MCF 10A (cell line): Measurements from ENCODE around the gene ZNF18. TPM values are rescaled to one million over a fixed set of nuclear protein-coding genes. Genes with fewer than 3 reads are reported as not detected.
"Not testable (repeated sequence)": the region's sequence is repeated elsewhere in the genome, so short reads cannot be mapped to it uniquely, and the experiment has no call there.

Source experiments
- BruUV-seq: library from RNA; stranded (reverse); fragments of 400-500 nt; replicated peaks from 2 replicates; lab custom pipeline; 2021; lab: Mats Ljungman, UMichigan
- CTCF ChIA-PET: fragments of 300-600 bp; sonication (Branson Sonifier 250); formaldehyde crosslinking; extraction: SDS; loops from one replicate; lab custom pipeline; 2021; ENCODE audit warnings: antibody characterized with exemption, inconsistent platforms; lab: Yijun Ruan, JAX
- POLR2A ChIA-PET: fragments of 300-600, 350-650 bp; sonication (Branson Sonifier 250); formaldehyde crosslinking; extraction: SDS; loops from one replicate; lab custom pipeline; 2020; ENCODE audit warnings: antibody characterized with exemption, inconsistent platforms; lab: Yijun Ruan, JAX
- DNase-seq: peaks from one replicate; pipeline ENCODE4 v3.0.0-alpha.2; 2018; ENCODE audit not compliant: unreplicated experiment
- H3K27ac Mint-ChIP-seq: one replicate; pipeline ENCODE4 v1.8.0; 2022; ENCODE audit warnings: mild to moderate bottlenecking, low read depth, mixed read lengths; ENCODE audit not compliant: unreplicated experiment
- H3K27me3 Mint-ChIP-seq: one replicate; pipeline ENCODE4 v1.8.0; 2022; ENCODE audit warnings: mixed read lengths; ENCODE audit not compliant: insufficient read depth, unreplicated experiment
- H3K36me3 Mint-ChIP-seq: one replicate; pipeline ENCODE4 v1.8.0; 2022; ENCODE audit warnings: mild to moderate bottlenecking, moderate library complexity, mixed read lengths; ENCODE audit not compliant: insufficient read depth, unreplicated experiment
- H3K4me1 Mint-ChIP-seq: one replicate; pipeline ENCODE4 v1.8.0; 2022; ENCODE audit warnings: mixed read lengths; ENCODE audit not compliant: insufficient read depth, unreplicated experiment
- H3K4me3 Mint-ChIP-seq: one replicate; pipeline ENCODE4 v1.8.0; 2022; ENCODE audit warnings: mild to moderate bottlenecking, moderate library complexity, mixed read lengths; ENCODE audit not compliant: unreplicated experiment
- H3K9me3 Mint-ChIP-seq: one replicate; pipeline ENCODE4 v1.8.0; 2022; ENCODE audit warnings: mixed read lengths; ENCODE audit not compliant: unreplicated experiment
- intact Hi-C: fragments of 100-400 bp; cut with micrococcal nuclease; formaldehyde crosslinking; loops from 2 replicates; pipeline ENCODE4 v1.14.1; 2022
- total RNA-seq: library from RNA; stranded (reverse); gene quantifications from 2 replicates; pipeline ENCODE4 v1.2.3, GENCODE V29; 2022
- TF ChIP-seq, protein P1 (sequence below): fragments of 200-600 bp; IDR thresholded peaks from one replicate; pipeline ENCODE4 v1.8.0; 2022; ENCODE audit warnings: antibody characterized with exemption, mild to moderate bottlenecking; ENCODE audit not compliant: unreplicated experiment

ZNF18 gene
- total RNA-seq, 1 experiment from 2014 or later = 7.3 TPM

DNA sequence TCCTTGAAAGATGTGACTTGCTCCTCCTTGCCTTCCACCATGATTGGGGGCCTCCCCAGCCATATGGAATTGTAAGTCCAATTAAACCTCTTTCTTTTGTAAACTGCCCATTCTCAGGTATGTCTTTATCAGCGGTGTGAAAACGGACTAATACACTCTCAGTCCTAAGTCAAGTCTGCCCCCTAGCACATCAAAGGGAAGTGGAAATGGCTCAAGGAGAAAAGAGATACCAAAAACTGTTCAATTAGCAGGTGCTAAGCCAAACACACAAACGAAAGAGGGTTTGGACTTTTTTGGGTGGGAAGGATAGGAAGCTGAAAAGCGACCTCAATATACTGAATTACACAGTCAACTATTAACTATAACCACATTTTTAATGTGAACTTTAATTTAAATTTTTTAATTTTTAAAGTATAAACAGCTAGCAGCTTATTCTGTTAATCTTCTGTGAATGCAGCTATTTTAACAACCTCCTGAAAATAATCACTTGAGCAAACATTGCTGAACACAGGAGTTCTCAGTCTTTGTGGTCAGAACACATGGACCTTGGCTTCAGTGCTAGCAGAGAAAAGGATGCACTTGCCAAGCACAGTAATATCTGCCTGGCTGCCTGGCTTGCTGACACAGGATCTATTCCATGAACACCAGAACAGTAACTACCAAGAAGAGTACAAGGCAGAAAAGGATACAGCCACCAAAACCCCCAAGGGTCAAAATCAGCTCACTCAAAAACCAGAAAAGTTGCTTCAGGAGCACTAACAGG lies 10.9 kb downstream of the ZNF18 start:
- ChIA-PET CTCF (interaction anchor here (0.6 to 6.9 kb wide), 36 partner anchors 8 to 1376 kb away, joined by 3 to 66 read pairs (median 4); partner anchors contain the start of genes MAP2K4 and ZNF18), POLR2A (interaction anchor here (1.1 to 2.9 kb wide), 4 partner anchors 11 to 50 kb away, joined by 4 to 13 read pairs (median 6); partner anchors contain the start of gene ZNF18)
- H3K4me3 Mint-ChIP-seq = no peak overlapping the region
- intact Hi-C loops = loop anchor here (5.0 to 10.0 kb wide), 5 partner anchors 49 to 1252 kb away; partner anchors contain the start of gene TMEM220
- BruUV-seq = no TSS peak
- TF ChIP-seq, protein P1, sequence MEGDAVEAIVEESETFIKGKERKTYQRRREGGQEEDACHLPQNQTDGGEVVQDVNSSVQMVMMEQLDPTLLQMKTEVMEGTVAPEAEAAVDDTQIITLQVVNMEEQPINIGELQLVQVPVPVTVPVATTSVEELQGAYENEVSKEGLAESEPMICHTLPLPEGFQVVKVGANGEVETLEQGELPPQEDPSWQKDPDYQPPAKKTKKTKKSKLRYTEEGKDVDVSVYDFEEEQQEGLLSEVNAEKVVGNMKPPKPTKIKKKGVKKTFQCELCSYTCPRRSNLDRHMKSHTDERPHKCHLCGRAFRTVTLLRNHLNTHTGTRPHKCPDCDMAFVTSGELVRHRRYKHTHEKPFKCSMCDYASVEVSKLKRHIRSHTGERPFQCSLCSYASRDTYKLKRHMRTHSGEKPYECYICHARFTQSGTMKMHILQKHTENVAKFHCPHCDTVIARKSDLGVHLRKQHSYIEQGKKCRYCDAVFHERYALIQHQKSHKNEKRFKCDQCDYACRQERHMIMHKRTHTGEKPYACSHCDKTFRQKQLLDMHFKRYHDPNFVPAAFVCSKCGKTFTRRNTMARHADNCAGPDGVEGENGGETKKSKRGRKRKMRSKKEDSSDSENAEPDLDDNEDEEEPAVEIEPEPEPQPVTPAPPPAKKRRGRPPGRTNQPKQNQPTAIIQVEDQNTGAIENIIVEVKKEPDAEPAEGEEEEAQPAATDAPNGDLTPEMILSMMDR = no peak
- no peak overlapping the region for H3K27ac Mint-ChIP-seq
- peaks cover 6% of the 10 kb centered on the region for H3K4me1 Mint-ChIP-seq
- H3K36me3 Mint-ChIP-seq = peaks cover 22% of the 10 kb centered on the region
- H3K9me3 Mint-ChIP-seq = no peaks in the 10 kb centered on the region
- no peaks in the 10 kb centered on the region for H3K27me3 Mint-ChIP-seq
- no peak for DNase-seq

DNA sequence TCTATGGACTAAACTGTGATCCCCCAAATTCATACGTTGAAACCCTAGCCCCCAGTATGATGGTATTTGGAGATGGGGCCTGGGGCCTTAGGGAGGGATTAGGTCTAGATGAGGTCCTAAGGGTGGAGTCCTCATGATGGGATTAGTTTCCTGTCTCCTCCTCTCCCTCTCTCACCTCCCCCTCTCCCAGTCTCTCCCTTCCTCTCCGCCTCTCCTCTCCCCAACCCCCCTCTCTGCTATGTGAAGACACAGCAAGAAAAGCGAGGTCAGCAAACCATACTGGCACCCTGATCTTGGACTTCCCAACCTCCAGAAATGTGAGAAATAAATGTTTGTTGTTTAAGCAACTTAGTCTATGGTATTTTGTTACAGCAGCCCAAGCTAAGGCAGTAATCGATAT lies 15.4 kb downstream of the ZNF18 start:
- TF ChIP-seq, protein P1 = no peak
- no TSS peak for BruUV-seq
- DNase-seq = no peak
- Mint-ChIP-seq H3K4me1 (peaks cover 7% of the 10 kb centered on the region), H3K36me3 (peaks cover 23% of the 10 kb centered on the region), H3K9me3 (no peaks in the 10 kb centered on the region), H3K27me3 (no peaks in the 10 kb centered on the region), H3K27ac (peak overlapping the region; percentile 27), H3K4me3 (no peak overlapping the region)
- ChIA-PET POLR2A (interaction anchor here (1.2 to 2.7 kb wide), 3 partner anchors 15 to 41 kb away, joined by 3 to 15 read pairs (median 14); partner anchors contain the start of gene ZNF18), CTCF (interaction anchor here (0.6 to 7.5 kb wide), 11 partner anchors 8 to 1107 kb away, joined by 3 to 48 read pairs (median 5); partner anchors contain the start of gene ZNF18)
- intact Hi-C loops = loop anchor here (10.0 kb wide), 4 partner anchors 237 to 1247 kb away; partner anchors contain the start of gene TMEM220

DNA sequence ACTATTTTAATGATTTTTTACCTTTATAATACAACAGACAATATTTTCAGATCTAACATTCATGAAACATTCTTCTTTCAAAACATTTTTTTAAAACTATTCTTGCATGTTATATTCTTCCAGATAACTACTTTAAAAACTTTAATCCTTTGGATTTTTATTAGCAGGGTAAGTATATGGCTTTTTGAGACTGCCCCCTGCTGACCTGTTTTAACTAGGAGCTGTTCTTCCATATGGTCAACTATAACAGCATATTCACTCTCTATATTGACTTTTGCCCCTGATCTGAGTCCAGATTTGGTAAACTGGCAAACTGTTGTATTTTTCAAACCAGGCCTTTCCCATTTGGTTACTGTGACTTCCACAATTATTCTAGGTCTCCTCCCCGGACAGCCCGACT lies 16.5 kb downstream of the ZNF18 start:
- BruUV-seq = no TSS peak
- Mint-ChIP-seq H3K9me3 (no peaks in the 10 kb centered on the region), H3K36me3 (peaks cover 33% of the 10 kb centered on the region), H3K27me3 (no peaks in the 10 kb centered on the region), H3K4me1 (peaks cover 17% of the 10 kb centered on the region), H3K4me3 (no peak overlapping the region), H3K27ac (no peak overlapping the region)
- ChIA-PET CTCF (interaction anchor here (0.6 to 7.5 kb wide), 11 partner anchors 12 to 1243 kb away, joined by 3 to 48 read pairs (median 5); no protein-coding TSS in a partner anchor), POLR2A (interaction anchor here (0.6 to 2.4 kb wide), 4 partner anchors 36 to 281 kb away, joined by 3 to 15 read pairs (median 4); no protein-coding TSS in a partner anchor)
- intact Hi-C loops = loop anchor here (10.0 kb wide), 4 partner anchors 236 to 1246 kb away; partner anchors contain the start of gene TMEM220
- DNase-seq = peak; percentile 38
- TF ChIP-seq, protein P1 = peak; percentile 39

DNA sequence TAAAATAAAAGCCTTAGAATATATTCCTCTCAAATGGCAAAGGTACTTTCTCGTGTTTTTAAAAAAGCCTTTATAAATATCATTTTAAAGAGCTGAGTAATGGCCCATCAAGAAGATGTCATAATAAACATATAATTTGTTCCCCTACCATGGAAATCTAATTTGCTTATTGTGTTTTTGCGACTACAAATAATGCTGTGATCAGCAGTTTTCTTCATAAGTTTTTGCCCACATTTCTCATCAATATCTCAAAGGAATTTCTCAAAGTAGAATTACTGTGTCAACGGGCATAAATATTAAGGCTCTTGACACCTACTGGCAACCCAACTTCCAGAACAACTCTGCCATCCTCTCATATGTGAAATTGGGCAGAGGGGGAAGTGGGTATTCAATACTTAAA lies 17.5 kb downstream of the ZNF18 start:
- BruUV-seq = no TSS peak
- no peaks in the 10 kb centered on the region for H3K9me3 Mint-ChIP-seq
- ChIA-PET POLR2A (interaction anchor here (2.4 to 3.1 kb wide), 3 partner anchors 17 to 35 kb away, joined by 8 to 19 read pairs (median 15); partner anchors contain the start of gene ZNF18), CTCF (interaction anchor here (0.6 to 7.5 kb wide), 14 partner anchors 11 to 1242 kb away, joined by 3 to 48 read pairs (median 3); no protein-coding TSS in a partner anchor)
- DNase-seq = no peak
- peaks cover 26% of the 10 kb centered on the region for H3K4me1 Mint-ChIP-seq
- peaks cover 37% of the 10 kb centered on the region for H3K36me3 Mint-ChIP-seq
- TF ChIP-seq, protein P1 = no peak
- intact Hi-C loops = loop anchor here (10.0 kb wide), 4 partner anchors 235 to 1245 kb away; partner anchors contain the start of gene TMEM220
- no peak overlapping the region for H3K27ac Mint-ChIP-seq
- no peaks in the 10 kb centered on the region for H3K27me3 Mint-ChIP-seq
- no peak overlapping the region for H3K4me3 Mint-ChIP-seq

DNA sequence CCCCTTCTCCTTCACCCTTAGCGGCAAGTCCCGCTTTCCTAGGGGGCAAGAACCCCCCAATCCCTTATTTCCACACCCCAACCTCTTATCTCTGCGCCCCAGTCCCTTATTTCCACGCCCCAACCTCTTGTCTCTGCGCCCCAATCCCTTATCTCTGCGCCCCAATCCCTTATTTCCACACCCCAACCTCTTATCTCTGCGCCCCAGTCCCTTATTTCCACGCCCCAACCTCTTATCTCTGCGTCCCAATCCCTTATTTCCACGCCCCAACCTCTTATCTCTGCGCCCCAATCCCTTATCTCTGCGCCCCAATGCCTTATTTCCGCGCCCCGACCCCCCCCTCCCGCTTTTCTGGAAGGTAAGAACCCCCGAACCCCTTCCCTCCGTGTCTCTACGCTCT lies 24.5 kb downstream of the ZNF18 start:
- H3K27me3 Mint-ChIP-seq, H3K4me3 Mint-ChIP-seq, intact Hi-C loops, H3K27ac Mint-ChIP-seq, DNase-seq, BruUV-seq, POLR2A ChIA-PET, H3K9me3 Mint-ChIP-seq, CTCF ChIA-PET: not testable (repeated sequence)
- Mint-ChIP-seq H3K36me3 (peaks cover 23% of the 10 kb centered on the region), H3K4me1 (peaks cover 26% of the 10 kb centered on the region)
